ENCODE results near the gene ANKRD28. TPM values are rescaled to one million over a fixed set of nuclear protein-coding genes. Genes with fewer than 3 reads are reported as not detected.
A peak's percentile ranks its signal among the peaks of the same experiment; 100 is the strongest.

ANKRD28 gene
- total RNA-seq, 1 experiment from 2014 or later = 82.6 TPM

DNA sequence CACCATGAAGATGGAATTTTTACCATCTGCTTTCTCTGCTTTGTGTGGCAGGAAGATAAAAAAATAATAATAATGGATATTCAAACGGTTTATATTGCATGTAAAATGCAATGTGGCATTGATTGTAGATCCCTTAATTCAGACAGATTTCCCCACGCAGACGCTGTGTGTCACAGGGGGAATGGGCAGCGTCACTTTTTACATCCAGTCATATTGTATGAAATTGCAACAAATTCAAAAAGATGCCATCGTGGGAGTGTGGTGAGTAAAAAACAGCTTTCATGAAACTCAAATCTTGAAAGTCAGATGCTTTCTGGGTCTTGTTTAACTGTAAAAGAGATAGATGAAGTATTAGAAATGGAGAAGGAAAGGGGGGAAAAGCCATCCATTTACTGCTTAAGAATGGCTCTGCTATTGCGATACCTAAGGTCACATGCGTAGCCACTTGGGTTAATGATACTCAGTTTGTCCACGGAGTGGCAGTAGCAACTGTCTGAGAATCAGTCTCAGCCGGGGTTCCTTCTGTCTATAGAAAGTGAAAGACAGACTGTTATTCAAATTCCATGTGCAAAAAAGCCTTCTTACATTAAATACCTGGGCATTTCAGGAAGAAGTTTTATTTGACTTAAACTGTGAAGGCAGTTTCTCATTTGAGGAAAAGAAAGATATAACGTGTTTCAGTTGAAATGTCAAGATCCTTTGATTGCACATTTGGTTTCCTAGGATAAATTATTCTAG is 167.8 kb downstream of the ANKRD28 start:
- no peaks in the 10 kb centered on the region for H3K27me3 ChIP-seq (ENCODE audit: insufficient read depth, low read depth)
- H3K9me2 ChIP-seq (ENCODE audit: insufficient read depth) = no peaks in the 10 kb centered on the region
- POLR2A ChIA-PET (ENCODE audit: unreplicated experiment) = interaction anchor here (0.5 kb wide), 1 partner anchor 13 kb away, joined by 14 read pairs; no protein-coding TSS in a partner anchor
- no peak overlapping the region for H2AFZ ChIP-seq
- peak overlapping the region; percentile 15; the same call in 1 of the 2 replicates for H3K4me3 ChIP-seq
- H3K79me2 ChIP-seq (ENCODE audit: low read depth) = no peaks in the 10 kb centered on the region; the same call in 1 of the 2 replicates
- no peaks in the 10 kb centered on the region for H3K9me3 ChIP-seq (ENCODE audit: insufficient read depth, low read depth)
- H3F3A ChIP-seq (ENCODE audit: insufficient read depth, low read depth) = peaks cover 32% of the 10 kb centered on the region
- H3K27ac ChIP-seq = peak overlapping the region; percentile 79
- TF ChIP-seq EZH2 (IDR thresholded peaks at IDR 0.05; ENCODE audit: low read depth) (no peak), CTCF (conservative IDR thresholded peaks at IDR 0.05) (peak; percentile 79)
- peak overlapping the region; percentile 64 for H3K4me2 ChIP-seq
- intact Hi-C loops (cut with micrococcal nuclease; ENCODE audit: unreplicated experiment) = loop anchor here (1.0 to 10.0 kb wide), 5 partner anchors 37 to 637 kb away; partner anchors contain the start of gene OXNAD1
- no TSS peak for BruUV-seq (replicated peaks)
- H3K4me1 ChIP-seq (replicated peaks; ENCODE audit: insufficient read depth) = peaks cover 54% of the 10 kb centered on the region
- DNase-seq = peak; percentile 57 to 60
- H4K20me1 ChIP-seq (ENCODE audit: insufficient read depth) = no peaks in the 10 kb centered on the region
- H3K36me3 ChIP-seq (ENCODE audit: low read depth) = no peaks in the 10 kb centered on the region
- CTCF ChIA-PET = interaction anchor here (1.7 kb wide), 1 partner anchor 182 kb away, joined by 3 read pairs; no protein-coding TSS in a partner anchor

DNA sequence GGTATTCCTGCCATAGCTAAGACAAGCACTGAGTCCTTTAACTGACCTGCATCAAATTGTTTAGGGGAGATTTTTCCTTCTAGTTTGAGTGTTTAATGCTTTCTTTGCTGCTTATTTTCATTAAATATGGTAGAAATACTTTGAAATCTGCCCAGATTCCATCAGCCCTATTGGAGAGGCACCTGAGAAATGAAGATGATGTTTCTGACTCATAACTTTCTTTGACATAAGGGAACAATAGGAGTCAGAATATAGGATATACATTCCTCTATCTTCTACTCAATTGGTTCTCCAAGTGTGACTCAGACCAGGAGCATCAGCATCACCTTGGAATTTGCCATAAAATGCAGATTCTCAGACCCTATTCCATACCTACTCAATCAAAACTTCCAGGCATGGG is 168.8 kb downstream of the ANKRD28 start:
- no peaks in the 10 kb centered on the region for H3K9me2 ChIP-seq (ENCODE audit: insufficient read depth)
- peaks cover 43% of the 10 kb centered on the region for H3K4me1 ChIP-seq (replicated peaks; ENCODE audit: insufficient read depth)
- no peak overlapping the region for H3K4me2 ChIP-seq
- DNase-seq = no peak
- no peaks in the 10 kb centered on the region for H3K27me3 ChIP-seq (ENCODE audit: insufficient read depth, low read depth)
- no peak overlapping the region for H2AFZ ChIP-seq
- intact Hi-C loops (cut with micrococcal nuclease; ENCODE audit: unreplicated experiment) = no loop called here
- no peaks in the 10 kb centered on the region for H4K20me1 ChIP-seq (ENCODE audit: insufficient read depth)
- no peaks in the 10 kb centered on the region for H3K36me3 ChIP-seq (ENCODE audit: low read depth)
- ChIA-PET CTCF (interaction anchor here (0.7 kb wide), 1 partner anchor 168 kb away, joined by 3 read pairs; no protein-coding TSS in a partner anchor), POLR2A (ENCODE audit: unreplicated experiment) (no interaction called here)
- TF ChIP-seq CTCF (conservative IDR thresholded peaks at IDR 0.05) (no peak), EZH2 (IDR thresholded peaks at IDR 0.05; ENCODE audit: low read depth) (no peak)
- no peak overlapping the region for H3K27ac ChIP-seq
- no peaks in the 10 kb centered on the region for H3K9me3 ChIP-seq (ENCODE audit: insufficient read depth, low read depth)
- H3F3A ChIP-seq (ENCODE audit: insufficient read depth, low read depth) = peaks cover 22% of the 10 kb centered on the region
- no TSS peak for BruUV-seq (replicated peaks)
- no peaks in the 10 kb centered on the region for H3K79me2 ChIP-seq (ENCODE audit: low read depth)
- no peak overlapping the region for H3K4me3 ChIP-seq

- POLR2A ChIA-PET (ENCODE audit: unreplicated experiment) = no interaction called here
Measured at GRCh38 chr3:15623535-15624440, 174.0 kb downstream of the ANKRD28 start.

More at GRCh38 chr3:15623535-15624440, 174.0 kb downstream of the ANKRD28 start:
- Histone ChIP-seq H3K9me2 (ENCODE audit: insufficient read depth) (no peaks in the 10 kb centered on the region), H4K20me1 (ENCODE audit: insufficient read depth) (no peaks in the 10 kb centered on the region), H3K36me3 (ENCODE audit: low read depth) (no peaks in the 10 kb centered on the region), H3K4me1 (replicated peaks; ENCODE audit: insufficient read depth) (no peaks in the 10 kb centered on the region), H3K9me3 (ENCODE audit: insufficient read depth, low read depth) (peaks cover 15% of the 10 kb centered on the region; the same call in 1 of the 2 replicates), H3K79me2 (ENCODE audit: low read depth) (no peaks in the 10 kb centered on the region), H3K27ac (no peak overlapping the region), H3K4me2 (no peak overlapping the region), H3K27me3 (ENCODE audit: insufficient read depth, low read depth) (no peaks in the 10 kb centered on the region), H3K4me3 (no peak overlapping the region), H2AFZ (no peak overlapping the region), H3F3A (ENCODE audit: insufficient read depth, low read depth) (no peaks in the 10 kb centered on the region)
- CTCF ChIA-PET = no interaction called here
- BruUV-seq (replicated peaks) = no TSS peak
- intact Hi-C loops (cut with micrococcal nuclease; ENCODE audit: unreplicated experiment) = no loop called here
- DNase-seq = no peak
- TF ChIP-seq CTCF (conservative IDR thresholded peaks at IDR 0.05) = no peak
- no peak for TF ChIP-seq EZH2 (IDR thresholded peaks at IDR 0.05; ENCODE audit: low read depth)
